Gastroesophageal sphincter (tissue), 4 donors: ENCODE results near the gene SKIDA1. TPM values are rescaled to one million over a fixed set of nuclear protein-coding genes. Genes with fewer than 3 reads are reported as not detected.
"Not testable (repeated sequence)": the region's sequence is repeated elsewhere in the genome, so short reads cannot be mapped to it uniquely, and the experiment has no call there.

Experiments
- ATAC-seq: fragments of 150-250 bp; one replicate; pipeline ENCODE4 v1.9.1; 2016; ENCODE audit warnings: mild to moderate bottlenecking, moderate library complexity
- H3K27ac ChIP-seq, 4 donors: fragments of 200-600 bp; sonication (generic) in 3 of 4; 1 replicate in 3 of 4; 2 replicates in 1 of 4; pipeline ENCODE4 v1.5.1; 2016 to 2019
- H3K27me3 ChIP-seq: fragments of 200-600 bp; sonication (generic); one replicate; pipeline ENCODE4 v1.5.1; 2019
- H3K36me3 ChIP-seq, 2 donors: fragments of 200-600 bp; sonication (generic); one replicate each; pipeline ENCODE4 v1.5.1; 2019; ENCODE audit warnings: control low read depth in 1 of 2
- H3K4me1 ChIP-seq, 3 donors: fragments of 200-600 bp; sonication (generic); 1 replicate in 2 of 3; 2 replicates in 1 of 3; pipeline ENCODE4 v1.5.1; 2016 to 2019; ENCODE audit warnings: control low read depth in 2 of 3
- H3K4me3 ChIP-seq, 2 donors: fragments of 200-600 bp; sonication (generic); one replicate each; pipeline ENCODE4 v1.5.1; 2019; ENCODE audit warnings: mild to moderate bottlenecking in 1 of 2, moderate library complexity in 1 of 2
- H3K9me3 ChIP-seq, 3 donors: fragments of 200-600 bp; sonication (generic); one replicate each; pipeline ENCODE4 v1.5.1; 2017 to 2019; ENCODE audit warnings: control low read depth in 2 of 3
- CTCF ChIP-seq, 4 experiments: fragments of 200-600 bp in 2 of 4; fragments of 450-650 bp in 2 of 4; sonication (generic) in 1 of 4; IDR thresholded peaks; one replicate each; pipeline ENCODE4 v1.5.1; 2017 to 2019; ENCODE audit warnings: antibody characterized with exemption in 4 of 4, mild to moderate bottlenecking in 2 of 4, moderate library complexity in 2 of 4
- EP300 ChIP-seq: sonication (generic); formaldehyde crosslinking; IDR thresholded peaks from one replicate; pipeline ENCODE4 v1.6.1; 2017; ENCODE audit warnings: antibody characterized with exemption, mild to moderate bottlenecking
- POLR2A ChIP-seq, 2 donors: fragments of 450-650 bp; IDR thresholded peaks; one replicate each; pipeline ENCODE4 v1.6.1; 2017; ENCODE audit warnings: antibody characterized with exemption in 2 of 2, mild to moderate bottlenecking in 2 of 2, moderate library complexity in 1 of 2
- POLR2AphosphoS5 ChIP-seq: sonication (generic); formaldehyde crosslinking; IDR thresholded peaks from one replicate; pipeline ENCODE4 v1.6.1; 2017; ENCODE audit warnings: antibody characterized with exemption
- WGBS, 2 donors: methylation state at CpG; one replicate each; pipeline ENCODE4 v1.1.5; 2018; ENCODE audit warnings: low coverage in 1 of 2; 5-methylcytosine and 5-hydroxymethylcytosine counted together
- total RNA-seq, 4 donors: library from RNA; depleted of rRNA; stranded (reverse); fragments of >200 nt; gene quantifications; one replicate each; pipeline ENCODE4 v1.1.0, GENCODE V29; 2016

Gene SKIDA1
- 1 to 10 TPM in 2 of 4 donors, under 1 TPM in 2; 0.74 to 6.5 (median 2.1) TPM for total RNA-seq

GRCh38 chr10:21525367-21526187, at the start of gene SKIDA1:
Gene SKIDA1, minus strand, starts transcription at chr10:21525682. Its CDS starts 7,860 bp downstream, at chr10:21517822.
- Histone ChIP-seq H3K4me3 (peak within 1 kb of the TSS; percentile 59 to 75), H3K9me3 (no peaks in the 10 kb centered on the region), H3K27ac (peak within 1 kb of the TSS; percentile 98 to 100 (median 99)), H3K36me3 (no peaks in the 10 kb centered on the region), H3K4me1 (peaks cover 0 to 45% (median 0%) of the 10 kb centered on the region in 3 donors), H3K27me3 (no peaks in the 10 kb centered on the region)
- WGBS, 2 donors = 0 to 1% methylated on average over 4 to 30 of the region's 64 CpGs
- ATAC-seq = peak; percentile 87
- TF ChIP-seq POLR2A (IDR thresholded peaks at IDR 0.05) (no peak), CTCF (IDR thresholded peaks at IDR 0.05) (no peak), POLR2AphosphoS5 (peak; percentile 55), EP300 (no peak)

- not testable (repeated sequence) for H3K4me3 ChIP-seq, ATAC-seq, H3K9me3 ChIP-seq, H3K27ac ChIP-seq, H3K36me3 ChIP-seq, H3K27me3 ChIP-seq
- WGBS, 2 donors = 100% methylated on average over 2 of the region's 2 CpGs
- H3K4me1 ChIP-seq = peaks cover 0 to 57% (median 4%) of the 10 kb centered on the region in 3 donors
Measured at GRCh38 chr10:21574514-21574913, 49.0 kb upstream of the SKIDA1 start.

GRCh38 chr10:21572578-21572977, 47.1 kb upstream of the SKIDA1 start:
- Histone ChIP-seq H3K27me3 (no peaks in the 10 kb centered on the region), H3K36me3 (no peaks in the 10 kb centered on the region), H3K9me3 (no peaks in the 10 kb centered on the region), H3K4me1 (peaks cover 0 to 53% (median 4%) of the 10 kb centered on the region in 3 donors), H3K4me3 (no peak overlapping the region), H3K27ac (no peak overlapping the region)
- 21 to 31% methylated on average over 3 of the region's 3 CpGs for WGBS, 2 donors
- ATAC-seq = peak; percentile 87
- TF ChIP-seq POLR2AphosphoS5 (peak; percentile 34), EP300 (no peak), POLR2A (IDR thresholded peaks at IDR 0.05) (no peak), CTCF (IDR thresholded peaks at IDR 0.05) (no peak)

GRCh38 chr10:21570761-21571521, 45.5 kb upstream of the SKIDA1 start:
- no peaks in the 10 kb centered on the region for H3K9me3 ChIP-seq
- 69 to 90% methylated on average over 3 of the region's 3 CpGs for WGBS, 2 donors
- TF ChIP-seq CTCF (IDR thresholded peaks at IDR 0.05) = no peak
- TF ChIP-seq POLR2AphosphoS5 = no peak
- no peak for TF ChIP-seq EP300
- H3K4me1 ChIP-seq = peaks cover 0 to 52% (median 4%) of the 10 kb centered on the region in 3 donors
- ATAC-seq = no peak
- H3K4me3 ChIP-seq = no peak overlapping the region
- peaks cover 0 to 5% of the 10 kb centered on the region in 2 donors for H3K36me3 ChIP-seq
- H3K27me3 ChIP-seq = no peaks in the 10 kb centered on the region
- H3K27ac ChIP-seq = no peak overlapping the region

- ATAC-seq, H3K4me3 ChIP-seq, H3K27ac ChIP-seq, H3K27me3 ChIP-seq, H3K9me3 ChIP-seq: not testable (repeated sequence)
- peaks cover 0 to 26% (median 0%) of the 10 kb centered on the region in 3 donors for H3K4me1 ChIP-seq
- peaks cover 0 to 34% of the 10 kb centered on the region in 2 donors for H3K36me3 ChIP-seq
- 97 to 98% methylated on average over 3 to 4 of the region's 7 CpGs for WGBS, 2 donors
Measured at GRCh38 chr10:21558984-21559383, 33.5 kb upstream of the SKIDA1 start.
